Thymus (tissue), 11 donors: ENCODE data around the gene EDN1. TPM values are rescaled to one million over a fixed set of nuclear protein-coding genes. Genes with fewer than 3 reads are reported as not detected.
A peak's percentile ranks its signal among the peaks of the same experiment; 100 is the strongest.

Experiments
- DNase-seq, 9 donors: peaks; one replicate each; pipeline ENCODE4 v3.0.0-alpha.2; 2013; ENCODE audit warnings: low spot score in 9 of 9, low read depth in 6 of 9, missing footprints in 1 of 9
- H3K27ac ChIP-seq, 2 donors: one replicate each; pipeline ENCODE4 v1.5.1; 2013; ENCODE audit warnings: control low read depth in 1 of 2, low read depth in 1 of 2, low read length in 1 of 2, mild to moderate bottlenecking in 1 of 2, moderate library complexity in 1 of 2
- H3K27me3 ChIP-seq, 2 donors: one replicate each; pipeline ENCODE4 v1.5.1; 2013; ENCODE audit warnings: low read length in 1 of 2; ENCODE audit not compliant: control insufficient read depth in 2 of 2, insufficient read depth in 1 of 2
- H3K36me3 ChIP-seq, 2 donors: one replicate each; pipeline ENCODE4 v1.5.1; 2013; ENCODE audit warnings: low read length in 1 of 2, mild to moderate bottlenecking in 1 of 2, moderate library complexity in 1 of 2; ENCODE audit not compliant: control insufficient read depth in 2 of 2, insufficient read depth in 2 of 2
- H3K4me1 ChIP-seq, 2 donors: one replicate each; pipeline ENCODE4 v1.5.1; 2013; ENCODE audit warnings: low read length in 2 of 2; ENCODE audit not compliant: control insufficient read depth in 2 of 2, insufficient read depth in 2 of 2
- H3K4me3 ChIP-seq, 2 donors: one replicate each; pipeline ENCODE4 v1.5.1; 2013; ENCODE audit warnings: low read length in 2 of 2, control low read depth in 1 of 2, mild to moderate bottlenecking in 1 of 2
- H3K9me3 ChIP-seq, 2 donors: one replicate each; pipeline ENCODE4 v1.5.1; 2013; ENCODE audit warnings: low read length in 1 of 2, mild to moderate bottlenecking in 1 of 2; ENCODE audit not compliant: control insufficient read depth in 2 of 2, insufficient read depth in 1 of 2
- WGBS: extraction: QIAGEN DNeasy Blood & Tissue Kit; methylation state at CpG from one replicate; pipeline ENCODE4 v1.1.7; 2013; 5-methylcytosine and 5-hydroxymethylcytosine counted together
- polyA plus RNA-seq: library from polyadenylated mRNA; stranded (reverse); fragments of 200-250 nt; gene quantifications from one replicate; pipeline ENCODE4 v1.2.3, GENCODE V29; 2013
- total RNA-seq: library from RNA; stranded (reverse); fragments of 120-200 nt; gene quantifications from one replicate; pipeline ENCODE4 v1.2.4, GENCODE V29; 2013
- donor health status: healthy.

EDN1 gene
- total and polyA plus RNA-seq, 2 donors, result 1.0 to 14.3 TPM

GRCh38 chr6:12279322-12280091 is 10.7 kb upstream of the EDN1 start:
- no peak for DNase-seq

DNA sequence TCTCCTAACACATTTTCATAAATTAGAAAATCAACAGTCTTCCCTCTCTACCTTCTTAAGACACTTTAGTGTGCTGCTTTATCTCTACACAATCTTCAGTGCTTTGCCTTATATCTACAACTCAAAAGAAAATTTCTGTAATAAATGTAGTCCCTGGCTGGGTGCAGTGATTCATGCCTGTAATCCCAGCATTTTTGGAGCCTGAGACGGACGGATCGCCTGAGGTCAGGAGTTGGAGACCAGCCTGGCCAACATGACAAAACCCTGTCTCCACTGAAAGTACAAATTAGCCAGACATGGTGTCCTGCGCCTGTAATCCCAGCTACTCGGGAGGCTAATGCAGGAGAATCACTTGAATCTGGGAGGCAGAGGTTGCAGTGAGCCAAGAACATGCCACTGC is 9.7 kb upstream of the EDN1 start:
- WGBS, result 97% methylated on average over 5 of the region's 5 CpGs

More at GRCh38 chr6:12279322-12280091, 10.7 kb upstream of the EDN1 start:
- Histone ChIP-seq H3K9me3 (no peaks in the 10 kb centered on the region), H3K27ac (no peak overlapping the region), H3K27me3 (no peaks in the 10 kb centered on the region), H3K4me1 (no peaks in the 10 kb centered on the region), H3K4me3 (no peak overlapping the region), H3K36me3 (no peaks in the 10 kb centered on the region)
- 88% methylated on average over 4 of the region's 4 CpGs for WGBS

GRCh38 chr6:12280902-12281301 is 9.3 kb upstream of the EDN1 start:
- Histone ChIP-seq H3K4me3 (no peak overlapping the region), H3K27ac (no peak overlapping the region), H3K27me3 (no peaks in the 10 kb centered on the region), H3K36me3 (no peaks in the 10 kb centered on the region), H3K9me3 (no peaks in the 10 kb centered on the region), H3K4me1 (no peaks in the 10 kb centered on the region)
- no peak for DNase-seq
- 98% methylated on average over 3 of the region's 3 CpGs for WGBS

More for the DNA sequence above, 9.7 kb upstream of the EDN1 start:
- Histone ChIP-seq H3K27ac (no peak overlapping the region), H3K36me3 (no peaks in the 10 kb centered on the region), H3K9me3 (no peaks in the 10 kb centered on the region), H3K4me3 (no peak overlapping the region), H3K27me3 (no peaks in the 10 kb centered on the region), H3K4me1 (no peaks in the 10 kb centered on the region)
- DNase-seq, result no peak

DNA sequence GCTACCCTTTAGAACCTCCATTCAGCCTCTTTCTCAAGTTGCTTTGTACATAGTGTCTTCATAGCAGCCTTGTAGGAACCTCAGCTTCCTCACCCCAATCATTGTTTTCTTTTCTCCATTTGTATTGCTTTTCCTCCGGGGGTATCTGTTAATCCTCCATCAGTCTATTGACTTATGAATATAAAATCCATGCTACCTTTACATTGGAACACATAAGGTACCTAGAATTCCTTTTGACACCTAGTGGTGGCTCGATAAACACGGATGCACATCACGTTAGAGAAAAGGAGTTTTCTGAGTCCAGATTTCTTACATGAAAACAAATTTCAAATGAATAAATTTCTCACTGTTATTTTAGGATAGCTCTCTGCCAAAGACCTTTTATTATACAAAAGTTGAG is 6.3 kb upstream of the EDN1 start:
- H3K9me3 ChIP-seq, result no peaks in the 10 kb centered on the region
- peaks cover 0 to 11% of the 10 kb centered on the region in 2 donors for H3K27me3 ChIP-seq
- no peak for DNase-seq
- 81% methylated on average over 4 of the region's 4 CpGs for WGBS
- no peak overlapping the region for H3K4me3 ChIP-seq
- no peaks in the 10 kb centered on the region for H3K36me3 ChIP-seq
- H3K27ac ChIP-seq, result no peak overlapping the region
- no peaks in the 10 kb centered on the region for H3K4me1 ChIP-seq

DNA sequence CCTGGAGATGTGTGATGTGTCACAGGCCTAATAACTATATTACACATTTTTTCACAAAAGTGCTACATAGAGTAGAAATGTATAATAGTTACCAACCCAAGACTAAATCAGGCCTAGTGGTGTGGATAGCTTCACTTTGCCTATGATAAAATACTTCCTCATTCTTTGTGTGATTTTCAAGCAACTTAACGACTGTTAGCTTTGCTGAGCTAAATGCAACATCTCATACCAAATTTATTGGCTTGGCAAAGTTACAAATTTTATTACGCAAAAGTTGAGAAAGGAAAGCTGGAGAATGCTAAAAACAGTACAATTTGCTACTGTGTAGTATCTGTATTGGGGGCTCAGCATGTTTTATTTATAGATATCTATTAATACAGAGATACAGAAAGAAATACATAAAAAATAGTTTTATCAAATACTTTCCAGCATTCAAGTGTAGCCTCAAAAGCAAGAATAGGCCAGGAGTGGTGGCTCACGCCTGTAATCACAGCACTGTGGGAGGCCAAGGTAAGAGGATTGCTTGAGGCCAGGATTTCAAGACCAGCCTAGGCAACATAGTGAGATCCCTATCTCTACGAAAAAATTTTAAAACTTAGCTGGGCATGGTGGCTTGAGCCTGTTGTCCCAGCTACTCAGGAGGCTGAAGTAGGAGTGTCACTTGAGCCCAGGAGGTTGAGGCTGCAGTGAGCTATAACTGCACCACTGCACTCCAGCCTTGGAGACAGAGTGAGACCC is 3.6 kb upstream of the EDN1 start:
- Histone ChIP-seq H3K27ac (no peak overlapping the region), H3K4me1 (peaks cover 0 to 13% of the 10 kb centered on the region in 2 donors), H3K27me3 (peaks cover 18 to 37% of the 10 kb centered on the region in 2 donors), H3K4me3 (no peak overlapping the region), H3K9me3 (no peaks in the 10 kb centered on the region), H3K36me3 (no peaks in the 10 kb centered on the region)
- 81% methylated on average over 4 of the region's 4 CpGs for WGBS
- DNase-seq, result no peak

DNA sequence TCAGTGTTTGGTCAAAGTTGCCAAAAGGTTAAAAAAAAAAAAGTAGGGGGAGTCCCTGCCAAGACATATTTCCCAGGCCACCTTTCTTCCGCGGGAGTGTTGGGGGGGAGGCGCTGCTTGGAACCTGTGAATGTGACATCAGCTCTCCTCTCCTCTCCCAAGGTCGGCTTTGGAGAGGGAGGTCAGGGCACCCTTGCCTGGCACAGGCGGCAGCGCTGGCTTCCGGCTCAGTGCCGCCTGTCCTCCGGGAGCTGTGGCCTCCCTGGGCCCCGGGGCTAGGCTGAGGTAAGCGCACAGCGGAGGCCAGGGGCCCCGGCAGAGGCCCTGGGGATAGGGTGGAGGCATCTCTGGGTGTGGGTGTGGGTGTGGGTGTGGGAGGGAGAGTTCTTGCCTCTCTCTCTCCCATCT is 1.9 kb upstream of the EDN1 start:
- DNase-seq, result no peak
- peaks cover 0 to 17% of the 10 kb centered on the region in 2 donors for H3K4me1 ChIP-seq
- H3K27ac ChIP-seq, result no peak overlapping the region

GRCh38 chr6:12288914-12289313 is 1.2 kb upstream of the EDN1 start:
- no peaks in the 10 kb centered on the region for H3K36me3 ChIP-seq
- 73% methylated on average over 3 of the region's 3 CpGs for WGBS
- H3K4me1 ChIP-seq, result peaks cover 0 to 17% of the 10 kb centered on the region in 2 donors
- peaks cover 26 to 53% of the 10 kb centered on the region in 2 donors for H3K27me3 ChIP-seq
- no peak for DNase-seq
- no peaks in the 10 kb centered on the region for H3K9me3 ChIP-seq
- no peak overlapping the region for H3K27ac ChIP-seq
- no peak overlapping the region for H3K4me3 ChIP-seq

More for the DNA sequence above, 1.9 kb upstream of the EDN1 start:
- Histone ChIP-seq H3K9me3 (no peaks in the 10 kb centered on the region), H3K36me3 (no peaks in the 10 kb centered on the region), H3K27me3 (peaks cover 26 to 52% of the 10 kb centered on the region in 2 donors), H3K4me3 (no peak overlapping the region)
- WGBS, result 97% methylated on average over 13 of the region's 13 CpGs

DNA sequence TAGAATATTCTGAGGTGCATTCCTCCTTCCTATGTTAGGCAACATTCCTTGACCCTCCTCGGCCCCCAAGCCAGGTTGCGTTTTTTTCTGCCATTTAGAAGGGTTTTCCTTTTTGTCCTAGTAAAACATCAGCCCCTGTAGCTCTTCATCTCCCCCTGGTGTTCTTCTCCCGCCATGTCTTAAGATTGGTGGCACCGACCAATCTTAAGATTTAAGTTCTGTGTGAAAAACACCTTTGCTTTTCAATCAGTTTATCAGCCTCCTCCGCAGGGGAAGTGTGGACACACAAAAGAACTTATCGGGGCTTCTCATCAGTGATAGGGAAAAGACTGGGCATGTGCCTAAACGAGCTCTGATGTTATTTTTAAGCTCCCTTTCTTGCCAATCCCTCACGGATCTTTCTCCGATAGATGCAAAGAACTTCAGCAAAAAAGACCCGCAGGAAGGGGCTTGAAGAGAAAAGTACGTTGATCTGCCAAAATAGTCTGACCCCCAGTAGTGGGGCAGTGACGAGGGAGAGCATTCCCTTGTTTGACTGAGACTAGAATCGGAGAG is 719 bp upstream of the EDN1 start:
- peaks cover 0 to 17% of the 10 kb centered on the region in 2 donors for H3K4me1 ChIP-seq
- peak in 6 of 9 donors; percentile 15 to 71 (median 32) for DNase-seq
- peaks cover 26 to 56% of the 10 kb centered on the region in 2 donors for H3K27me3 ChIP-seq
- H3K27ac ChIP-seq, result peak overlapping the region in 1 of 2 donors; percentile 31
- WGBS, result under 1% methylated on average over 13 of the region's 13 CpGs
- H3K9me3 ChIP-seq, result no peaks in the 10 kb centered on the region
- no peaks in the 10 kb centered on the region for H3K36me3 ChIP-seq
- peak overlapping the region; percentile 24 to 33 for H3K4me3 ChIP-seq
